B cell (primary cell): ENCODE data around the gene C1orf35. TPM values are rescaled to one million over a fixed set of nuclear protein-coding genes. Genes with fewer than 3 reads are reported as not detected.

ENCODE experiments used
- ATAC-seq: fragments of 200-7000 bp; cut with Tn5 transposase; one replicate; pipeline ENCODE4 v1.10.0; 2021; ENCODE audit warnings: low read depth, mild to moderate bottlenecking, moderate number of reproducible peaks, moderate library complexity
- CTCF ChIA-PET: fragments of 350-600 bp; sonication (Branson Sonifier 250); formaldehyde crosslinking; loops from one replicate; lab custom pipeline; 2021; ENCODE audit warnings: antibody characterized with exemption, inconsistent platforms; lab: Charles Lee
- POLR2A ChIA-PET: fragments of 350-600 bp; sonication (Branson Sonifier 250); formaldehyde crosslinking; loops from one replicate; lab custom pipeline; 2021; ENCODE audit warnings: antibody characterized with exemption; lab: Charles Lee
- DNase-seq: peaks from one replicate; pipeline ENCODE4 v3.0.0; 2013
- H2AFZ ChIP-seq: 2 replicates; pipeline ENCODE4 v1.6.1; 2012; ENCODE audit warnings: mild to moderate bottlenecking, low read depth, low read length; ENCODE audit not compliant: insufficient read depth, poor library complexity, severe bottlenecking
- H3K27ac ChIP-seq, 2 donors: 1 replicate in 1 of 2; 2 replicates in 1 of 2; pipeline ENCODE4 v1.5.1; 2012 to 2013; ENCODE audit warnings: low read length in 2 of 2, mild to moderate bottlenecking in 2 of 2, moderate library complexity in 1 of 2
- H3K27me3 ChIP-seq, 4 experiments: fragments of 200-600 bp in 1 of 4; sonication (generic) in 1 of 4; replicated peaks in 1 of 4; 1 replicate in 2 of 4; 2 replicates in 2 of 4; pipeline versions ENCODE4 v1.6.1 to v1.7.0; 2013 to 2016; ENCODE audit warnings: low read length in 3 of 4, mild to moderate bottlenecking in 2 of 4, mixed read lengths in 1 of 4, moderate library complexity in 1 of 4; ENCODE audit not compliant: insufficient read depth in 4 of 4, control insufficient read depth in 3 of 4; ENCODE audit errors: control extremely low read depth in 1 of 4
- H3K36me3 ChIP-seq, 2 experiments: replicated peaks in 1 of 2; 1 replicate in 1 of 2; 2 replicates in 1 of 2; pipeline versions ENCODE4 v1.6.1 to v1.7.1; 2013; ENCODE audit warnings: low read length in 1 of 2; ENCODE audit not compliant: insufficient read depth in 2 of 2, control insufficient read depth in 1 of 2; ENCODE audit errors: control extremely low read depth in 1 of 2, extremely low read depth in 1 of 2
- H3K4me1 ChIP-seq, 2 donors: fragments of 200-600 bp in 1 of 2; sonication (generic) in 1 of 2; 1 replicate in 1 of 2; 2 replicates in 1 of 2; pipeline versions ENCODE4 v1.5.1 to v1.6.1; 2013 to 2017; ENCODE audit warnings: low read length in 2 of 2; ENCODE audit not compliant: control insufficient read depth in 2 of 2, insufficient read depth in 2 of 2
- H3K4me2 ChIP-seq: replicated peaks from 2 replicates; pipeline ENCODE3; 2012; ENCODE audit warnings: mild to moderate bottlenecking, low read depth, low read length; ENCODE audit not compliant: poor library complexity, severe bottlenecking
- H3K4me3 ChIP-seq, 5 experiments: fragments of 200-600 bp in 1 of 5; sonication (generic) in 1 of 5; 1 replicate in 3 of 5; 2 replicates in 2 of 5; pipeline versions ENCODE4 v1.5.1 to v1.7.0; 2011 to 2016; ENCODE audit warnings: low read length in 4 of 5, mild to moderate bottlenecking in 4 of 5, low read depth in 2 of 5, control low read depth in 1 of 5, moderate library complexity in 1 of 5; ENCODE audit not compliant: insufficient read depth in 1 of 5; ENCODE audit errors: control extremely low read depth in 1 of 5, extremely low read depth in 1 of 5
- H3K79me2 ChIP-seq: fragments of 200-600 bp; sonication (generic); one replicate; pipeline ENCODE4 v1.6.0; 2016; ENCODE audit warnings: low read length; ENCODE audit not compliant: control insufficient read depth, insufficient read depth
- H3K9ac ChIP-seq: fragments of 200-600 bp; sonication (generic); 2 replicates; pipeline ENCODE4 v1.6.1; 2017; ENCODE audit warnings: mild to moderate bottlenecking, low read length, moderate library complexity
- H3K9me3 ChIP-seq, 3 donors: one replicate each; pipeline versions ENCODE4 v1.6.1 to v1.7.1; 2013; ENCODE audit warnings: low read length in 2 of 3; ENCODE audit not compliant: control insufficient read depth in 2 of 3, insufficient read depth in 1 of 3; ENCODE audit errors: control extremely low read depth in 1 of 3
- H4K20me1 ChIP-seq: 2 replicates; pipeline ENCODE4 v1.6.0; 2012; ENCODE audit warnings: mild to moderate bottlenecking, low read length; ENCODE audit not compliant: insufficient read depth, control insufficient read depth, poor library complexity, severe bottlenecking
- H3K27ac Mint-ChIP-seq: one replicate; pipeline ENCODE4 v1.8.0; 2021; ENCODE audit warnings: mixed read lengths
- H3K27me3 Mint-ChIP-seq: one replicate; pipeline ENCODE4 v1.8.0; 2021; ENCODE audit warnings: mixed read lengths
- H3K4me1 Mint-ChIP-seq: one replicate; pipeline ENCODE4 v1.8.0; 2021; ENCODE audit warnings: mixed read lengths
- H3K4me3 Mint-ChIP-seq: one replicate; pipeline ENCODE4 v1.8.0; 2021; ENCODE audit warnings: mixed read lengths
- H3K9me3 Mint-ChIP-seq: one replicate; pipeline ENCODE4 v1.8.0; 2022; ENCODE audit warnings: mixed read lengths; ENCODE audit not compliant: insufficient read depth
- CTCF ChIP-seq: fragments of 200-600 bp; IDR thresholded peaks from one replicate; pipeline ENCODE4 v1.8.0; 2022; ENCODE audit warnings: antibody characterized with exemption, mild to moderate bottlenecking
- EZH2 ChIP-seq: IDR thresholded peaks from 2 replicates; pipeline ENCODE4 v1.6.1; 2012; ENCODE audit warnings: borderline replicate concordance, low read depth, mild to moderate bottlenecking, moderate library complexity, low read length; ENCODE audit not compliant: insufficient read depth, poor library complexity, severe bottlenecking
- WGBS: methylation state at CpG from one replicate; pipeline ENCODE4 v1.1.5; 2013; ENCODE audit warnings: missing lambda C conversion rate; ENCODE audit not compliant: insufficient coverage; 5-methylcytosine and 5-hydroxymethylcytosine counted together
- intact Hi-C: fragments of 100-400 bp; cut with micrococcal nuclease; formaldehyde crosslinking; loops from one replicate; pipeline ENCODE4 v1.10.0; 2022
- polyA plus RNA-seq: library from polyadenylated mRNA; depleted of rRNA; stranded (reverse); fragments of >200 nt; gene quantifications from 2 replicates; pipeline ENCODE4 v1.2.3, GENCODE V29; 2012
- total RNA-seq, 2 donors: library from RNA; stranded (reverse); fragments of 120-200 nt in 1 of 2; gene quantifications; 1 replicate in 1 of 2; 2 replicates in 1 of 2; pipeline versions ENCODE4 v1.2.3 to v1.2.4, GENCODE V29; 2013 to 2022

The C1orf35 gene
- total and polyA plus RNA-seq, 2 donors (not counting 1 experiment from before 2014, with no cell fraction given) = 24.1 to 41.0 TPM

GRCh38 chr1:228084325-228084724 lies 18.8 kb downstream of the C1orf35 start:
- WGBS = 49% methylated on average over 3 of the region's 3 CpGs
- peak overlapping the region; percentile 93 for H3K9ac ChIP-seq
- POLR2A ChIA-PET = interaction anchor here (2.6 kb wide), 1 partner anchor 25 kb away, joined by 6 read pairs; the partner anchor contains the start of gene MRPL55
- no peaks in the 10 kb centered on the region for H3K27me3 ChIP-seq
- H4K20me1 ChIP-seq = peaks cover 72% of the 10 kb centered on the region
- peak overlapping the region; percentile 78 to 97 (median 91) for H3K4me3 ChIP-seq
- H3K4me1 ChIP-seq = peaks cover 64 to 70% of the 10 kb centered on the region in 2 donors
- CTCF ChIA-PET = interaction anchor here (0.7 kb wide), 1 partner anchor 327 kb away, joined by 3 read pairs; no protein-coding TSS in a partner anchor
- peak overlapping the region in 1 of 2 donors; percentile 96 for H3K27ac ChIP-seq
- TF ChIP-seq CTCF (no peak), EZH2 (no peak)
- intact Hi-C loops = no loop called here
- peaks cover 96% of the 10 kb centered on the region for H3K79me2 ChIP-seq
- ATAC-seq (no peak), DNase-seq (no peak)
- peak overlapping the region; percentile 94 for H3K4me3 Mint-ChIP-seq
- peaks cover 0 to 8% of the 10 kb centered on the region in 2 experiments for H3K36me3 ChIP-seq
- H3K4me2 ChIP-seq = peak overlapping the region; percentile 98
- no peaks in the 10 kb centered on the region for H3K9me3 ChIP-seq
- H3K4me1 Mint-ChIP-seq = peaks cover 63% of the 10 kb centered on the region
- no peaks in the 10 kb centered on the region for H3K9me3 Mint-ChIP-seq
- no peak overlapping the region for H2AFZ ChIP-seq
- H3K27ac Mint-ChIP-seq = peak overlapping the region; percentile 93
- H3K27me3 Mint-ChIP-seq = no peaks in the 10 kb centered on the region

- H3K4me3 ChIP-seq = peak overlapping the region; percentile 78 to 97 (median 91)
- TF ChIP-seq CTCF (no peak), EZH2 (no peak)
- peaks cover 0 to 7% of the 10 kb centered on the region in 2 experiments for H3K36me3 ChIP-seq
- Mint-ChIP-seq H3K4me3 (peak overlapping the region; percentile 94), H3K9me3 (no peaks in the 10 kb centered on the region), H3K27ac (peak overlapping the region; percentile 93), H3K4me1 (peaks cover 60% of the 10 kb centered on the region), H3K27me3 (no peaks in the 10 kb centered on the region)
- DNase-seq = no peak
- WGBS = 14% methylated on average over 17 of the region's 17 CpGs
- H3K27me3 ChIP-seq = no peaks in the 10 kb centered on the region
- H3K9me3 ChIP-seq = no peaks in the 10 kb centered on the region
- CTCF ChIA-PET = no interaction called here
- peak overlapping the region; percentile 78 to 96 for H3K27ac ChIP-seq
- H2AFZ ChIP-seq = no peak overlapping the region
- H3K79me2 ChIP-seq = peaks cover 91% of the 10 kb centered on the region
- peak overlapping the region; percentile 98 for H3K4me2 ChIP-seq
- intact Hi-C loops = loop anchor here (2.0 kb wide), 1 partner anchor 129 kb away; no protein-coding TSS in a partner anchor
- POLR2A ChIA-PET = interaction anchor here (2.6 kb wide), 1 partner anchor 26 kb away, joined by 6 read pairs; the partner anchor contains the start of gene MRPL55
- peaks cover 59 to 66% of the 10 kb centered on the region in 2 donors for H3K4me1 ChIP-seq
- ATAC-seq = no peak
- peaks cover 67% of the 10 kb centered on the region for H4K20me1 ChIP-seq
- H3K9ac ChIP-seq = peak overlapping the region; percentile 93
Measured at GRCh38 chr1:228083871-228084278, 19.2 kb downstream of the C1orf35 start.
